Mesenchymal stem cell (in vitro differentiated cells and primary cell): ENCODE data around the gene IPP.
"Not testable (repeated sequence)": the region's sequence is repeated elsewhere in the genome, so short reads cannot be mapped to it uniquely, and the experiment has no call there.

Source experiments
- DNase-seq: peaks from one replicate; pipeline ENCODE4 v3.0.0-alpha.2; 2013
- H2AFZ ChIP-seq: one replicate; pipeline ENCODE4 v1.6.1; 2013; ENCODE audit warnings: low read depth, mild to moderate bottlenecking, control low read depth, inconsistent platforms, low read length, moderate library complexity
- H2AK5ac ChIP-seq: 2 replicates; pipeline ENCODE4 v1.6.1; 2013; ENCODE audit warnings: low read length, moderate library complexity, mild to moderate bottlenecking, inconsistent platforms; ENCODE audit not compliant: severe bottlenecking
- H2BK120ac ChIP-seq: one replicate; pipeline ENCODE4 v1.6.1; 2013; ENCODE audit warnings: low read depth, mild to moderate bottlenecking, inconsistent platforms, low read length, moderate library complexity
- H2BK12ac ChIP-seq, 2 experiments: one replicate each; pipeline ENCODE4 v1.6.1; 2013; ENCODE audit warnings: inconsistent platforms in 2 of 2, low read length in 2 of 2, mild to moderate bottlenecking in 2 of 2, moderate library complexity in 2 of 2, control low read depth in 1 of 2
- H2BK15ac ChIP-seq: one replicate; pipeline ENCODE4 v1.6.1; 2013; ENCODE audit warnings: mild to moderate bottlenecking, low read depth, inconsistent platforms; ENCODE audit not compliant: poor library complexity, severe bottlenecking
- H2BK5ac ChIP-seq: 2 replicates; pipeline ENCODE4 v1.6.1; 2013; ENCODE audit warnings: low read depth, mild to moderate bottlenecking, low read length, control low read depth, inconsistent platforms; ENCODE audit not compliant: poor library complexity, severe bottlenecking
- H3K14ac ChIP-seq, 2 experiments: one replicate each; pipeline ENCODE4 v1.6.1; 2013; ENCODE audit warnings: inconsistent platforms in 2 of 2, low read length in 2 of 2, control low read depth in 1 of 2, mild to moderate bottlenecking in 1 of 2, moderate library complexity in 1 of 2
- H3K18ac ChIP-seq, 2 experiments: one replicate each; pipeline ENCODE4 v1.6.1; 2013; ENCODE audit warnings: inconsistent platforms in 2 of 2, low read length in 2 of 2, control low read depth in 1 of 2, low read depth in 1 of 2, mild to moderate bottlenecking in 1 of 2
- H3K23ac ChIP-seq, 2 experiments: one replicate each; pipeline ENCODE4 v1.6.1; 2013; ENCODE audit warnings: inconsistent platforms in 2 of 2, low read length in 2 of 2, mild to moderate bottlenecking in 2 of 2, moderate library complexity in 2 of 2, control low read depth in 1 of 2
- H3K27ac ChIP-seq: 2 replicates; pipeline ENCODE4 v1.5.1; 2013; ENCODE audit warnings: mild to moderate bottlenecking, moderate library complexity, low read length, control low read depth, inconsistent platforms; ENCODE audit not compliant: poor library complexity, severe bottlenecking
- H3K27me3 ChIP-seq, 2 experiments: 2 replicates each; pipeline versions ENCODE4 v1.6.1 to v1.7.0; 2013; ENCODE audit warnings: low read length in 2 of 2, mild to moderate bottlenecking in 2 of 2, moderate library complexity in 2 of 2, control low read depth in 1 of 2, inconsistent platforms in 1 of 2; ENCODE audit not compliant: control insufficient read depth in 1 of 2, insufficient read depth in 1 of 2
- H3K36me3 ChIP-seq, 2 experiments: 2 replicates each; pipeline versions ENCODE4 v1.6.1 to v1.7.0; 2013; ENCODE audit warnings: low read length in 2 of 2, control low read depth in 1 of 2, inconsistent platforms in 1 of 2, low read depth in 1 of 2, mild to moderate bottlenecking in 1 of 2; ENCODE audit not compliant: insufficient read depth in 2 of 2, control insufficient read depth in 1 of 2
- H3K4ac ChIP-seq, 2 experiments: one replicate each; pipeline ENCODE4 v1.6.1; 2013; ENCODE audit warnings: inconsistent platforms in 2 of 2, low read length in 2 of 2, mild to moderate bottlenecking in 2 of 2, moderate library complexity in 2 of 2, control low read depth in 1 of 2, low read depth in 1 of 2
- H3K4me1 ChIP-seq: 2 replicates; pipeline ENCODE4 v1.6.1; 2013; ENCODE audit warnings: low read depth, low read length, control low read depth; ENCODE audit not compliant: control insufficient read depth, insufficient read depth
- H3K4me2 ChIP-seq: 2 replicates; pipeline ENCODE4 v1.6.1; 2013; ENCODE audit warnings: low read length, mild to moderate bottlenecking, inconsistent platforms; ENCODE audit not compliant: poor library complexity, severe bottlenecking
- H3K4me3 ChIP-seq, 2 experiments: 2 replicates each; pipeline versions ENCODE4 v1.5.1 to v1.7.0; 2013; ENCODE audit warnings: low read length in 2 of 2, mild to moderate bottlenecking in 2 of 2, control low read depth in 1 of 2, low read depth in 1 of 2; ENCODE audit not compliant: insufficient read depth in 1 of 2
- H3K79me1 ChIP-seq: replicated peaks from 2 replicates; pipeline ENCODE4 v1.6.1; 2013; ENCODE audit warnings: mild to moderate bottlenecking, control low read depth, low read length, inconsistent platforms; ENCODE audit not compliant: poor library complexity, severe bottlenecking
- H3K9ac ChIP-seq: 2 replicates; pipeline ENCODE4 v1.7.0; 2013; ENCODE audit warnings: mild to moderate bottlenecking, low read length, moderate library complexity
- H3K9me3 ChIP-seq: 2 replicates; pipeline ENCODE4 v1.7.0; 2013; ENCODE audit warnings: mild to moderate bottlenecking, low read length; ENCODE audit not compliant: control insufficient read depth
- H4K8ac ChIP-seq: one replicate; pipeline ENCODE4 v1.6.1; 2013; ENCODE audit warnings: inconsistent platforms, mild to moderate bottlenecking, low read length, moderate library complexity
- H4K91ac ChIP-seq: one replicate; pipeline ENCODE4 v1.6.1; 2013; ENCODE audit warnings: mild to moderate bottlenecking, low read length, inconsistent platforms
- WGBS: methylation state at CpG from one replicate; pipeline ENCODE4 v1.1.7; 2013; ENCODE audit warnings: mixed read lengths; 5-methylcytosine and 5-hydroxymethylcytosine counted together

Gene IPP

GRCh38 chr1:45678489-45678888 is 72.0 kb downstream of the IPP start:
- no peak for DNase-seq
- peaks cover 0 to 7% of the 10 kb centered on the region in 2 experiments for H3K36me3 ChIP-seq
- peak overlapping the region; percentile 22 for H3K9ac ChIP-seq
- H2BK12ac ChIP-seq: no peak overlapping the region
- no peak overlapping the region for H2AK5ac ChIP-seq
- no peak overlapping the region for H4K91ac ChIP-seq
- H3K9me3 ChIP-seq: no peaks in the 10 kb centered on the region
- no peak overlapping the region for H3K4me2 ChIP-seq
- no peak overlapping the region for H2AFZ ChIP-seq
- H3K18ac ChIP-seq: no peak overlapping the region
- no peak overlapping the region for H3K27ac ChIP-seq
- H3K14ac ChIP-seq: no peak overlapping the region
- H3K27me3 ChIP-seq: no peaks in the 10 kb centered on the region
- H3K23ac ChIP-seq: no peak overlapping the region
- no peak overlapping the region for H4K8ac ChIP-seq
- no peak overlapping the region for H2BK120ac ChIP-seq
- no peaks in the 10 kb centered on the region for H3K79me1 ChIP-seq
- H3K4ac ChIP-seq: no peak overlapping the region
- H2BK5ac ChIP-seq: no peak overlapping the region
- H3K4me1 ChIP-seq: peaks cover 11% of the 10 kb centered on the region
- no peak overlapping the region for H3K4me3 ChIP-seq
- H2BK15ac ChIP-seq: no peak overlapping the region

- Histone ChIP-seq H3K9ac (no peak overlapping the region), H2AFZ (no peak overlapping the region), H3K9me3 (no peaks in the 10 kb centered on the region), H3K4me1 (peaks cover 8% of the 10 kb centered on the region), H2BK5ac (no peak overlapping the region), H3K18ac (no peak overlapping the region), H3K27me3 (no peaks in the 10 kb centered on the region), H3K14ac (no peak overlapping the region), H3K4me2 (no peak overlapping the region), H3K79me1 (no peaks in the 10 kb centered on the region), H3K4ac (no peak overlapping the region), H2BK12ac (no peak overlapping the region), H3K27ac (no peak overlapping the region), H4K8ac (no peak overlapping the region), H2BK120ac (no peak overlapping the region), H3K36me3 (peaks cover 0 to 12% of the 10 kb centered on the region in 2 experiments), H3K4me3 (no peak overlapping the region), H2AK5ac (no peak overlapping the region), H4K91ac (no peak overlapping the region), H3K23ac (no peak overlapping the region), H2BK15ac (no peak overlapping the region)
- WGBS: 58% methylated on average over 1 of the region's 3 CpGs
- DNase-seq: no peak
These were observed 72.7 kb downstream of the IPP start for GRCh38 chr1:45677751-45678245.

GRCh38 chr1:45676553-45676952 is 73.9 kb downstream of the IPP start:
- H3K27ac ChIP-seq, H3K18ac ChIP-seq, DNase-seq, H3K9me3 ChIP-seq, H2BK12ac ChIP-seq, H2BK5ac ChIP-seq, H3K4me2 ChIP-seq, H3K4me1 ChIP-seq, H3K14ac ChIP-seq, H3K27me3 ChIP-seq, H3K79me1 ChIP-seq, H3K9ac ChIP-seq, H2AFZ ChIP-seq, H3K4me3 ChIP-seq, H4K91ac ChIP-seq, H3K23ac ChIP-seq, H4K8ac ChIP-seq, H2BK120ac ChIP-seq, H2BK15ac ChIP-seq, H3K4ac ChIP-seq, H2AK5ac ChIP-seq: not testable (repeated sequence)
- WGBS: 92% methylated on average over 6 of the region's 7 CpGs
- peaks cover 0 to 15% of the 10 kb centered on the region in 2 experiments for H3K36me3 ChIP-seq

- no peak overlapping the region for H3K4ac ChIP-seq
- no peak overlapping the region for H2BK12ac ChIP-seq
- peaks cover 0 to 15% of the 10 kb centered on the region in 2 experiments for H3K36me3 ChIP-seq
- no peak overlapping the region for H3K14ac ChIP-seq
- DNase-seq: no peak
- no peak overlapping the region for H2BK5ac ChIP-seq
- H2AFZ ChIP-seq: no peak overlapping the region
- WGBS: 95% methylated on average over 4 of the region's 5 CpGs
- no peak overlapping the region for H3K18ac ChIP-seq
- H3K4me3 ChIP-seq: no peak overlapping the region
- no peak overlapping the region for H4K8ac ChIP-seq
- H3K23ac ChIP-seq: no peak overlapping the region
- no peak overlapping the region for H2BK15ac ChIP-seq
- H3K9ac ChIP-seq: no peak overlapping the region
- no peak overlapping the region for H2BK120ac ChIP-seq
- peaks cover 8% of the 10 kb centered on the region for H3K4me1 ChIP-seq
- H3K79me1 ChIP-seq: no peaks in the 10 kb centered on the region
- H3K4me2 ChIP-seq: no peak overlapping the region
- H2AK5ac ChIP-seq: no peak overlapping the region
- no peaks in the 10 kb centered on the region for H3K27me3 ChIP-seq
- no peak overlapping the region for H4K91ac ChIP-seq
- peak overlapping the region; percentile 56 for H3K27ac ChIP-seq
- no peaks in the 10 kb centered on the region for H3K9me3 ChIP-seq
These were observed 76.0 kb downstream of the IPP start for GRCh38 chr1:45674478-45674877.
